HG03558 (cell line): ENCODE results near the gene TSPEAR.
"Not testable (repeated sequence)": the region's sequence is repeated elsewhere in the genome, so short reads cannot be mapped to it uniquely, and the experiment has no call there.

Source experiments
- ATAC-seq: cut with Tn5 transposase; IDR thresholded peaks from one replicate; pipeline ENCODE4 v1.9.1; 2021; ENCODE audit warnings: moderate number of reproducible peaks; ENCODE audit not compliant: unreplicated experiment; ENCODE audit errors: extremely low read depth

The TSPEAR gene

GRCh38 chr21:44514746-44515358 lies 196.5 kb downstream of the TSPEAR start:
- ATAC-seq, result no peak

- ATAC-seq, result no peak
Observed at GRCh38 chr21:44514218-44514520, 197.2 kb downstream of the TSPEAR start.

GRCh38 chr21:44513389-44514217 lies 197.8 kb downstream of the TSPEAR start:
- no peak for ATAC-seq

- no peak for ATAC-seq
Observed at GRCh38 chr21:44512496-44513388, 198.6 kb downstream of the TSPEAR start.

- ATAC-seq, result no peak
Observed at GRCh38 chr21:44511938-44512275, 199.5 kb downstream of the TSPEAR start.

GRCh38 chr21:44511219-44511937 lies 200.0 kb downstream of the TSPEAR start:
- ATAC-seq, result no peak

GRCh38 chr21:44510508-44511218 lies 200.7 kb downstream of the TSPEAR start:
- no peak for ATAC-seq

GRCh38 chr21:44510109-44510507 lies 201.3 kb downstream of the TSPEAR start:
- ATAC-seq, result no peak

GRCh38 chr21:44509539-44509938 lies 201.8 kb downstream of the TSPEAR start:
- no peak for ATAC-seq

GRCh38 chr21:44508711-44509445 lies 202.5 kb downstream of the TSPEAR start:
- ATAC-seq, result no peak

GRCh38 chr21:44508426-44508710 lies 203.0 kb downstream of the TSPEAR start:
- ATAC-seq, result no peak

- ATAC-seq, result no peak
Observed at GRCh38 chr21:44507673-44508425, 203.5 kb downstream of the TSPEAR start.

GRCh38 chr21:44506279-44507255 lies 204.8 kb downstream of the TSPEAR start:
- ATAC-seq, result no peak

GRCh38 chr21:44505673-44506278 lies 205.6 kb downstream of the TSPEAR start:
- no peak for ATAC-seq

GRCh38 chr21:44503901-44504399 lies 207.4 kb downstream of the TSPEAR start:
- no peak for ATAC-seq

- ATAC-seq, result not testable (repeated sequence)
Observed at GRCh38 chr21:44503006-44503889, 208.1 kb downstream of the TSPEAR start.
